Colonic mucosa (tissue), 4 donors: ENCODE measurements around the gene CDC23. TPM values are rescaled to one million over a fixed set of nuclear protein-coding genes. Genes with fewer than 3 reads are reported as not detected.
"Not testable (repeated sequence)": the region's sequence is repeated elsewhere in the genome, so short reads cannot be mapped to it uniquely, and the experiment has no call there.

ENCODE experiments used
- DNase-seq: peaks from one replicate; pipeline ENCODE4 v3.0.0-alpha.2; 2020
- H3K27ac ChIP-seq: fragments of 200-600 bp; one replicate; pipeline ENCODE4 v1.8.0; 2021
- H3K27me3 ChIP-seq: fragments of 200-600 bp; one replicate; pipeline ENCODE4 v1.8.0; 2021
- H3K36me3 ChIP-seq: fragments of 200-600 bp; one replicate; pipeline ENCODE4 v1.8.0; 2021
- H3K4me1 ChIP-seq: fragments of 200-600 bp; one replicate; pipeline ENCODE4 v1.8.0; 2021; ENCODE audit warnings: mild to moderate bottlenecking
- H3K4me3 ChIP-seq: fragments of 200-600 bp; one replicate; pipeline ENCODE4 v1.8.0; 2021
- H3K9ac ChIP-seq, 2 donors: one replicate each; pipeline ENCODE4 v1.7.0; 2013; ENCODE audit warnings: control low read depth in 2 of 2, low read depth in 2 of 2, low read length in 2 of 2
- H3K9me3 ChIP-seq: fragments of 200-600 bp; one replicate; pipeline ENCODE4 v1.8.0; 2021
- intact Hi-C: fragments of 100-400 bp; cut with DNase I; formaldehyde crosslinking; loops from one replicate; pipeline ENCODE4 v1.14.1; 2022
- total RNA-seq, 2 donors: library from RNA; stranded (reverse); fragmentation: NEBNext Ultra II Directional in 1 of 2; extraction: Animal tissue kit (Norgen Biotek cat#: 25700) in 1 of 2; gene quantifications; one replicate each; pipeline ENCODE4 v1.2.1, GENCODE V29; 2021
- TF ChIP-seq, protein P1 (sequence below): fragments of 200-600 bp; IDR thresholded peaks from one replicate; pipeline ENCODE4 v1.8.0; 2022; ENCODE audit warnings: antibody characterized with exemption, mild to moderate bottlenecking
- donor health status: healthy.
- donor health status: DM: no; HTN: no; CAD: no.
- donor health status: DM: no; HTN: no; CAD: no.

CDC23 gene
- total RNA-seq, 2 donors from 2014 or later, result 23.5 to 27.3 TPM

DNA sequence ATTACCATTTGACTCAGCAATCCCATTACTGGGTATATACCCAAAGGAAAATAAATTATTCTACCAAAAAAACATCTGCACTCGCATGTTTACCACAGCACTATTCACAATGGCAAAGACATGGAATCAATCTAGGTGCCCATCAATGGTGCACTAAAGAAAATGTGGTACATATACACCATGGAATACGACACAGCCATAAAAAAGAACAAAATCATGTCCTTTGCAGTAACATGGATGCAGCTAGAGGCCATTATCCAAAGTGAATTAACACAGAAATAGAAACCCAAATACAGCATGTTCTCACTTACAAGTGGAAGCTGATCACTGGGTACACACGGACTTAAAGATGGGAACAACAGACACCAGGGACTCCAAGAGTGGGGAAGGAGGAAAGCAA is 2.1 kb downstream of the CDC23 start:
- no peaks in the 10 kb centered on the region for H3K36me3 ChIP-seq
- H3K4me3 ChIP-seq, result no peak overlapping the region
- TF ChIP-seq, protein P1, sequence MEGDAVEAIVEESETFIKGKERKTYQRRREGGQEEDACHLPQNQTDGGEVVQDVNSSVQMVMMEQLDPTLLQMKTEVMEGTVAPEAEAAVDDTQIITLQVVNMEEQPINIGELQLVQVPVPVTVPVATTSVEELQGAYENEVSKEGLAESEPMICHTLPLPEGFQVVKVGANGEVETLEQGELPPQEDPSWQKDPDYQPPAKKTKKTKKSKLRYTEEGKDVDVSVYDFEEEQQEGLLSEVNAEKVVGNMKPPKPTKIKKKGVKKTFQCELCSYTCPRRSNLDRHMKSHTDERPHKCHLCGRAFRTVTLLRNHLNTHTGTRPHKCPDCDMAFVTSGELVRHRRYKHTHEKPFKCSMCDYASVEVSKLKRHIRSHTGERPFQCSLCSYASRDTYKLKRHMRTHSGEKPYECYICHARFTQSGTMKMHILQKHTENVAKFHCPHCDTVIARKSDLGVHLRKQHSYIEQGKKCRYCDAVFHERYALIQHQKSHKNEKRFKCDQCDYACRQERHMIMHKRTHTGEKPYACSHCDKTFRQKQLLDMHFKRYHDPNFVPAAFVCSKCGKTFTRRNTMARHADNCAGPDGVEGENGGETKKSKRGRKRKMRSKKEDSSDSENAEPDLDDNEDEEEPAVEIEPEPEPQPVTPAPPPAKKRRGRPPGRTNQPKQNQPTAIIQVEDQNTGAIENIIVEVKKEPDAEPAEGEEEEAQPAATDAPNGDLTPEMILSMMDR, result no peak
- no peak for DNase-seq
- intact Hi-C loops, result no loop called here
- peaks cover 8% of the 10 kb centered on the region for H3K4me1 ChIP-seq
- H3K27ac ChIP-seq, result no peak overlapping the region
- no peak overlapping the region for H3K9ac ChIP-seq
- no peaks in the 10 kb centered on the region for H3K27me3 ChIP-seq
- H3K9me3 ChIP-seq, result no peaks in the 10 kb centered on the region

DNA sequence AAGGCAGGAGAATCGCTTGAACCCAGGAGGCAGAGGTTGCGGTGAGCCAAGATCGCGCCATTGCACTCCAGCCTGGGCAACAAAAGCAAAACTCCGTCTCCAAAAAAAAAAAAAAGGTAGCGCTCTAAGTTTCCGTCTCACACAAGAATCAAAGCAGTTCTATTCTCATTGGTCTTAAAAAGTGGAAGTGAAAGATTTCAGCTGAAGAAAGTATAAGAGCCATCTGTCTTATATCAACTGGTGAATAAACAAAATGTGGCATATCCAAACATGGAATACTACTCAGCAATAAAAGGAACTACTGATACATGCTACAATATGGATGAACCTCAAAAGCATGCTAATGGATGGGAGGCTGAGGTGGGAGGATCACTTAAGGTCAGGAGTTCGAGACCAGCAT is 19.3 kb downstream of the CDC23 start:
- H3K27me3 ChIP-seq, H3K27ac ChIP-seq, intact Hi-C loops, H3K4me1 ChIP-seq, H3K9ac ChIP-seq, H3K9me3 ChIP-seq, H3K4me3 ChIP-seq, H3K36me3 ChIP-seq, DNase-seq: not testable (repeated sequence)

DNA sequence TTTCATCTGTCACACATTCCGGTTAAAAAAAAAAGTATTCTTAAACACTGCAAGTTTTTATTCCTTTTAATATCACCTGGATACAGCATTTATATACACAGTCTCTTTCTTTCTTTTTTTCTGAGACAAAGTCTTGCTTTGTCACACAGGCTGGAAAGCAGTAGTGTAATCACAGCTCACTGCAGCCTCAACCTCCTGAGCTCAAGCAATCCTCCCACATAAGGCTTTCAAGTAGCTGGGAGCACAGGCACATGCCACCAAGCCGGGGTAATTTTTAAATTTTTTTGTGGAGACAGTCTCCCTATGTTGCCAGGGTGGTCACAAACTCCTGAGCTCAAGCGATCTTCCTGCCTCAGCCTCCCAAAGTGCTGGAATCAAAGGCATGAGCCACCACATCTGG is 20.3 kb downstream of the CDC23 start:
- Histone ChIP-seq H3K9ac (no peak overlapping the region), H3K27ac (no peak overlapping the region), H3K4me1 (no peaks in the 10 kb centered on the region), H3K27me3 (no peaks in the 10 kb centered on the region), H3K9me3 (no peaks in the 10 kb centered on the region), H3K36me3 (no peaks in the 10 kb centered on the region), H3K4me3 (no peak overlapping the region)
- intact Hi-C loops, result no loop called here
- no peak for DNase-seq
- TF ChIP-seq, protein P1, result no peak

DNA sequence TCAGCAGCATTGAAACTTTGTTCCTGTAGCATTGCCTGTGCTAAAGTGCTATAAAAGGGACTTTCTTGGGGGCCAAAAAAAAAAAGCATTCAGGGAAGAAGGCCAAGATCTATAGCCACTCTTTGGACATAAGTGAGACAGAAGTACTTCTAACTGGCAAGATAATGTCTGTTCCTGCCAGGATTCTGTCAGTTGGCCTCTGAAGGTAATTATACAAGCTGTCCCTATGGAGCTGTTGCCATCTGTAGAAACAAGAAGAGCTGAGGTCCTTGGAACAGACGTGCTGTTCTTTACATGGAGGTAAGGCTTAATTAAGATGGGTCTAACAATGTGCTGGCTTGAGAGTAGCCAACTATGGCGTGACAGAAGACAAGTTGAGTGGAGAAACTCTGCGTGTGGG is 24.5 kb downstream of the CDC23 start:
- Histone ChIP-seq H3K27ac (no peak overlapping the region), H3K4me1 (no peaks in the 10 kb centered on the region), H3K9me3 (no peaks in the 10 kb centered on the region), H3K27me3 (no peaks in the 10 kb centered on the region), H3K36me3 (no peaks in the 10 kb centered on the region), H3K9ac (no peak overlapping the region), H3K4me3 (no peak overlapping the region)
- intact Hi-C loops, result no loop called here
- TF ChIP-seq, protein P1, result no peak
- DNase-seq, result no peak

DNA sequence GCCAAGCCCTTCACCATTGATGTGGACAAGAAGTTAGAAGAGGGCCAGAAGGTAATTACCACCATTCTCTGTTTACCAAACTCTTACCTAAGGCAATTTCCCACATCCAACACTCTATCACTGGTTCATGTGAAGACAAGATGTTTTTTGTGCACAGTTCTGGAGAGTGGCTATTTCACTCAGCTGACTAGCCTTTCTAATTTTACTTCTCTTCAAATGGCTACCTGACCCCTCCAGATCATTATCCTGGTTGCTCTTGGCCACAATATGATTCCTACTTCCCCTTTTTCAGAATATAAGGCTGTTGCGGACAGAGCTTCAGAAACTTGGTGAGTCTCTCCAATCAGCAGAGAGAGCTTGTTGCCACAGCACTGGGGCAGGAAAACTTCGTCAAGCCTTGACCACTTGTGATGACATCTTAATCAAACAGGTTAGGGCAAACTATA is 27.1 kb downstream of the CDC23 start:
- Histone ChIP-seq H3K36me3 (no peaks in the 10 kb centered on the region), H3K9ac (no peak overlapping the region), H3K27me3 (no peaks in the 10 kb centered on the region), H3K4me3 (no peak overlapping the region), H3K27ac (no peak overlapping the region), H3K4me1 (no peaks in the 10 kb centered on the region), H3K9me3 (no peaks in the 10 kb centered on the region)
- TF ChIP-seq, protein P1, result no peak
- intact Hi-C loops, result no loop called here
- no peak for DNase-seq

DNA sequence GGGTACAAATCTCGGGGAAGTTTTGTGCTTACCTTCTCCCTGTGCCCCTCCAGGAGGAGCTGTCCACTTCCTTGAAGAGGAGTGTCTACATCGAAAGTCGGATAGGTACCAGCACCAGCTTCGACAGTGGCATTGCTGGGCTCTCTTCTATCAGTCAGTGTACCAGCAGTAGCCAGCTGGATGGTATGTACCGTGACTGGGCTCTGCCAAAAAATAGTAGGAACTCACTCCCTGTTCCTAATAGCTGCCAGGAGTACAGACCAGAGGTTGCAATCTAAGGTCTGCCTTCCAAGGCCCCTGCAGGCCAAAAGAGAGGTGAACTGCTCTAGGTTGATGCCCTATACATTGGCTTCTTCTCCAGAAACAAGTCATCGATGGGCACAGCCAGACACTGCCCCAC is 30.3 kb downstream of the CDC23 start:
- Histone ChIP-seq H3K27me3 (no peaks in the 10 kb centered on the region), H3K9ac (no peak overlapping the region), H3K4me3 (no peak overlapping the region), H3K27ac (no peak overlapping the region), H3K9me3 (no peaks in the 10 kb centered on the region), H3K36me3 (no peaks in the 10 kb centered on the region), H3K4me1 (peaks cover 5% of the 10 kb centered on the region)
- intact Hi-C loops, result no loop called here
- TF ChIP-seq, protein P1, result no peak
- no peak for DNase-seq
